Renal cortical epithelial cell (primary cell): ENCODE results near the gene MAMDC2. TPM values are rescaled to one million over a fixed set of nuclear protein-coding genes. Genes with fewer than 3 reads are reported as not detected.
"Not testable (repeated sequence)": the region's sequence is repeated elsewhere in the genome, so short reads cannot be mapped to it uniquely, and the experiment has no call there.

Experiments
- DNase-seq: peaks from one replicate; pipeline ENCODE4 v3.0.0-alpha.2; 2011; ENCODE audit warnings: low read depth
- total RNA-seq: library from RNA; depleted of rRNA; stranded (reverse); fragments of >200 nt; gene quantifications from 2 replicates; pipeline ENCODE4 v1.2.3, GENCODE V29; 2014

MAMDC2 gene
- total RNA-seq, 1 donor from 2014 or later = 32.9 TPM

GRCh38 chr9:70197216-70198044 is 153.8 kb downstream of the MAMDC2 start:
- DNase-seq = no peak

GRCh38 chr9:70204743-70205142 is 161.1 kb downstream of the MAMDC2 start:
- DNase-seq = not testable (repeated sequence)

DNA sequence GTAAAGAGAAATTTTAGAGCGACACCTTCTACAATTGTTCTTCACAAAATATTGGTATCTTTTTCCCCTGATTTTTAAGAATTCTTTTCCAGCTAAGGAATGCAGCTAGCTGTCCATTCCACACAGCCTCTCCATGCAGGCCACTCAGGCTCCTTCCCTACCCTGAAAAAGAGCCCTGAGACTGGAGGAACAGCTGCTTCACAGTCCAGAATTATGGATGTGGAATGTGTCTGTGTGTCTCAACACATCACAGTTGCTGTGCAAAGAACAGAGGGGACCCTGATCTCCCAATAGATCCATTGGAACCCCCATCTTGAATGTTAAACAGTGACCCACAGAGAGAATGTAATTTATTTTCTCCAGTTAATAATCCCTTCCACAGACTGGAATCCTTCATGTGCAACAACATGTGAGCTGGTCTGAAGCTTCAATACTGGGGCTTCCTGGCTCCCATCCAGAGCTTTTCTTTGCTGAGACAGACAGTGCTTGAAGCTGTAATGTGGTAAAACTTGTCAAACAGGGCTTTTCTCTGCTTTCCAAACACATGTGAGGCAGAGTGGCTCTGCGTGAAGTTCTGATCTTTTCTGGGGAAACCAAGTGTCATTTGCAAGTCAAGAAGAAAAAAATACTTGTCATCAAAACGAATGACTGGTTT is 161.8 kb downstream of the MAMDC2 start:
- peak; percentile 8 for DNase-seq

GRCh38 chr9:70217029-70217428 is 173.4 kb downstream of the MAMDC2 start:
- DNase-seq = no peak

GRCh38 chr9:70218767-70219166 is 175.1 kb downstream of the MAMDC2 start:
- no peak for DNase-seq

GRCh38 chr9:70220216-70220615 is 176.6 kb downstream of the MAMDC2 start:
- no peak for DNase-seq

- DNase-seq = no peak
These were observed 178.7 kb downstream of the MAMDC2 start for GRCh38 chr9:70222354-70222753.

DNA sequence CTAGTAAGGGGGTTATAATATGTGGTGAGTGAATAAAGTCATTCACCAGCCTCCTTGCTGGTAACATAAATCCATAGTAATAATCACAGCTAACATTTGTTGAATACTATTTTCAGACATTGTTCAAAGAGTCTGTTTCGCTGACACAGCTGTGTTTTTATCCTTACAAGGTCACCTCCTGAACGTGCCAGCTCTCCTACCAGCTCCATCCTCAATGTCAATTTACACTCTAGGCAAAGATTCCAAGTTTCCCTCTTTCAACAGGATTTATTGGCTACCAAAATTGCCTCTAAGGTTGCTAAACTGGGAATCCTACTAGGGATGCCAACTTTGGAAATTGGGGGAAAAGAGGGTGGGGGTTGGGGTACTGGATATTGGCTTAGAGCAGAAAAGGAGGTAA is 184.5 kb downstream of the MAMDC2 start:
- DNase-seq = no peak

DNA sequence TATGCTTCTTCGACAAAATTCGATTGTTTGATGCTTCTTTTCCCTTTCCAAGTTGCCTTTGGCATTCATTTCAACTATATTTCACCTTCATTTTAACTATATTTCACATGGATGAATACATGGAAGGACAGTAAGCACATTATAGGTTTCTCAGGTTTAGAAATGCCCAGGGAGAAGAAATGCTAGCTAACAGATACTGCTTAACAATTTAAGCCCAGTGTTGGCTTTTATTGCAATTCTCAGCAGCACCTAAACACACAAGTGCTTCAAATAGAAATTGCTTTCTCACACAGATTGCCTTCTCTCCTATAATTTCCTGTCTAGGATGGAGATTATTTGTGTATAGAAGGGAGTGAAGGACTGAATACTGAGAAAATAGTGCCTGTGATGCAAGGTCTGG is 185.0 kb downstream of the MAMDC2 start:
- DNase-seq = no peak

DNA sequence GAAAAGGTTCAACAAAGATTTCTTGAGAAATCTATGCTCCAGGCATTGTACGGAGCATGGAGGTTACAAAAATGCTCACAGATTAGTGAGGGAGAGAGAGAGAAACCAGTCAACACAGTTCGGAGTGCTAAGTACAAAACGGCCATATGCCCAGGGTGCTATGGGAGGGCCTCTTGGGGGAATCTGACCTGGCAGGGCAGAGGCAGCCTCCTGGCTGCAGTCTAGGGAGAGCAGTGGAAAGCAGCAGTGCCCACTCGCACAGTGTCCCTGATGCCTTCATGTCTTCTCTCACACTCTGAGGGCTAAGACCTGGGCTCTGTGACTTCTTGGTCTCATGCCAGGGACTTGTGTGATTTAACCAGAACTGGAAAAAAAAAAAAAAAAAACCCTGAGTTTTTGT is 185.4 kb downstream of the MAMDC2 start:
- DNase-seq = peak; percentile 16

DNA sequence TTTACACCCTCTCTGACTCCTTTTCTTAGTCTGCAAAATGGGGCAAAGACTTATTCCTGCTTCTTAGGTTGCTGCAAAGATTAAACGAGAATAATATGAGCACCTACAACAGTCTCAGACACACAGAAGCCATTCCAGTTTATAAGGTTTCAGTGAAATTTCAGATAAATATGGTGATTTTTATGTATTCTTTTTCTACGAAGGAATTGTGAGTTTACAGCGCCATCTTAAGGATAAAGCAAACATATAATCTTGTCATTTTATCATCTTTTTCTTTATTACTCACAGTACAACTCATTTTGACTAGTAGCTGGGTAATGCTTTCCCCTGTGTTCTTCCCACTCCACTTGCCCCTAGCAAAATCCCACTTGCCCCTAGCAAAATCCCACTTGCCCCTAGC is 185.9 kb downstream of the MAMDC2 start:
- DNase-seq = peak; percentile 18

- no peak for DNase-seq
These were observed 188.8 kb downstream of the MAMDC2 start for GRCh38 chr9:70232476-70232875.

DNA sequence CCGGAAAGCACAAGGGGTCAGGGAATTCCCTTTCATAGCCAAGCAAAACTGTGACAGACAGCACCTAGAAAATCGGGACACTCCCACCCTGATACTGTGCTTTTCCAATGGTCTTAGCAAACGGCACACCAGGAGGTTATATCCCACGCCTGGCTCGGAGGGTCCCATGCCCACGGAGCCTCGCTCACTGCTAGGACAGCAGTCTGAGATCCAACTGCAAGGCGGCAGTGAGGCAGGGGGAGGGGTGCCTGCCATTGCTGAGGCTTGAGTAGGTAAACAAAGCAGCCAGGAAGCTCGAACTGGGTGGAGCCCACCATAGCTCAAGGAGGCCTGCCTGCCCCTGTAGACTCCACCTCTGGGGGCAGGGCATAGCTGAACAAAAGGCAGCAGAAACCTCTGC is 190.6 kb downstream of the MAMDC2 start:
- not testable (repeated sequence) for DNase-seq

- not testable (repeated sequence) for DNase-seq
These were observed 202.3 kb downstream of the MAMDC2 start for GRCh38 chr9:70245952-70246351.

DNA sequence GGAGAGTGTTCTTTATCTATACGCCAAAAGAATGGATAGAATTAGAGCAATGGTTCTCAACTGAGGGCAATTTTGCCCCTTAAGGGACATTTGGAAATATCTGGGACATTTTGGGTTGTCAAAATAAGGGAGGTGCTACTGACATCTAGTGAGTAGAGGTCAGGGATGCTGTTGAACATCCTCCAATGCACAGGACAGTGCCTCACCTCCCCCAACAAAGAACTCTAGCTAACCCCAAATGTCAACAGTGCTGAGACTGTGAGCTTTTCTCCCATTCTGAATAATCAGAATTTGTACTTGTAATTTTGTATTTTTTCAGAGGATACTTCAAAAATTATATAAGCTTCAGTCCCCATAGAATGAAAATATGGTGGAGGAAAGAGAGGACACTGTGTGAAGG is 206.6 kb downstream of the MAMDC2 start:
- no peak for DNase-seq

DNA sequence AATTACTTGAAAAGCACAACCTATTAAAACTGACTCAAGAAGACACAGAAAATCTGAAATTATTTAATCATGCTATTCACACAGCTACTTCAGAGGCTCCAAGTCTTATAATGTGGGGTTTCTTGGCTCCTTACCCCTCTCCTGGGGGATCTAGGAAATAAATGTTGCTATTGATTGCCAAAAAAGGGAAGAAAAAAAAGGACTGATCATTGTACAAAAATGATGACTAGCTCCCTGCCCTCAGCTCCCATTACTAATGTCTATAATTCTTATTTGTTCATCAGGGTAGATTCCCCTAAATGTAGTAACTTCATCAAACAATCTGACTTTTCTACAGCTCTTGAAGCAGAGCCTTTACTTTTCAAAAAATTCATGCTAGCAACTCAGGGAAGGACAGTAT is 211.8 kb downstream of the MAMDC2 start:
- no peak for DNase-seq

- peak; percentile 37 for DNase-seq
These were observed 212.5 kb downstream of the MAMDC2 start for GRCh38 chr9:70256123-70256551.

GRCh38 chr9:70257502-70257901 is 213.9 kb downstream of the MAMDC2 start:
- DNase-seq = no peak

- DNase-seq = peak; percentile 71
These were observed 214.5 kb downstream of the MAMDC2 start for GRCh38 chr9:70257991-70258691.

DNA sequence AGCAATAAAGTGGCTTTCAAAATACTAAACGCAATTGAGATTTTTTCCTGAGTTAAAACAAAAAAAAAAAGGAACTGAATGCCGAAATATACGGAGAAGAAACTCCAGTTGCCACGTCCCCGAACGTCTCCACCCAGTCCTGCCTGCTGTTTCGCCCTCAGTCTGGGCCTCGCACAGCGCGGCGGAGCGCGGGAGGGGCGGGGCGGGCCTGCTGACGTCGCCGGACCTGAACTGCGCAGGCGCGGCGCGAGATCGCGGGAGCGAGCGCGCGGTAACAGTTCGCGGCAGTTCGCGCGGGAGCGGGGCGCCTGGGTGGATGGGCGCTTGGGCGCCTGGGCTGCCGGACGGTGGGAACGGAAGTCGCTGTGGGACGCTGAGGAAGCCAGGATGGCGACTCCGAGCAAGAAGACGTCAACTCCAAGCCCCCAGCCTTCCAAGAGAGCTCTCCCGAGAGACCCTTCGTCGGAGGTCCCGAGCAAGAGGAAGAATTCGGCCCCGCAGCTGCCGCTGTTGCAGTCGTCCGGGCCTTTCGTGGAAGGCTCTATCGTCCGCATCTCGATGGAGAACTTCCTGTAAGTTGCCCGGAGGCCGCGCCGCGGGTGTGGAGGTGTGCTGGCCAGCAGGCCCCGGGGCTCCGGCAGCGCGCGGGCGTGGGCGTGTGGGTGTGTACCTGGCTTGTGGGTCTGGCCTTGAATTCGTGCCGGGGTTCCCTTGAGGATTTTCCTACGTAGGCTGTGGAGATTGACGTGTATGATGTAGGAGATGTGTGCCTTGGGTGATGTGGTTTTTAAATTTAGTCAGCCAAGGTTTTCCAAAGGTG is 215.3 kb downstream of the MAMDC2 start, which contains the start of gene SMC5:
Gene SMC5 (plus strand): TSS at position 287 of the 820 bp plus-strand sequence. CDS start 101 bp downstream, at position 388.
- DNase-seq = peak; percentile 73

GRCh38 chr9:70259512-70259802 is 215.8 kb downstream of the MAMDC2 start:
- no peak for DNase-seq

DNA sequence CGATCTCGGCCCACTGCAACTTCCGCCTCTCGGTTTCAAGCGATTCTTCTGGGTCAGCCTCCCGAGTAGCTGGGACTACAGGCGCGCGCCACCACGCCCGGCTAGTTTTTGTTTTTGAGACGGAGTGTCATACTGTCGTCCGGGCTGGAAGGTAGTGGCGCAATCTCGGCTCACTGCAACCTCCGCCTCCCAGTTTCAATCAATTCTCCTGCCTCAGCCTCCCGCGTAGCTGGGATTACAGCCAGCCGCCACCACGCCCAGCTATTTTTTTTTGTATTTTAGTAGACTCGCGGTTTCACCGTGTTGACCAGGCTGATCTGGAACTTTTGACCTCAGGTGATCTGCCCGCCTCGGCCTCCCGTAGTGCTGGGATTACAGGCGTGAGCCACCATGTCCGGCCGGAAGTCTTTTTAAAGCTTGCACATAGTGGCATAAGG is 216.4 kb downstream of the MAMDC2 start:
- no peak for DNase-seq
